PC-3 (cell line): Measurements from ENCODE around the gene ANKH. TPM values are rescaled to one million over a fixed set of nuclear protein-coding genes. Genes with fewer than 3 reads are reported as not detected.

Source experiments
- ATAC-seq: fragments of 200-7000 bp; cut with Tn5 transposase; 2 replicates; pipeline ENCODE4 v1.9.1; 2020; ENCODE audit warnings: mild to moderate bottlenecking, moderate library complexity
- BruUV-seq: library from RNA; stranded (reverse); fragments of 400-500 nt; replicated peaks from 2 replicates; lab custom pipeline; 2021; lab: Mats Ljungman, UMichigan
- CTCF ChIA-PET: fragments of 300-600 bp; sonication (Branson Sonifier 250); formaldehyde crosslinking; loops from one replicate; lab custom pipeline; 2022; ENCODE audit warnings: antibody characterized with exemption; lab: Charles Lee
- POLR2A ChIA-PET: fragments of 300-600 bp; sonication (Branson Sonifier 250); formaldehyde crosslinking; loops from one replicate; lab custom pipeline; 2022; ENCODE audit warnings: antibody characterized with exemption; ENCODE audit not compliant: unreplicated experiment; lab: Charles Lee
- DNase-seq: peaks from one replicate; pipeline ENCODE4 v3.0.0-alpha.2; 2015
- H2AFZ ChIP-seq: fragments of 300-600 bp; sonication (generic); 2 replicates; pipeline ENCODE4 v1.6.0; 2016; ENCODE audit warnings: antibody characterized with exemption, low read length
- H3F3A ChIP-seq: fragments of 300-600 bp; sonication (generic); one replicate; pipeline ENCODE4 v1.6.0; 2017; ENCODE audit warnings: antibody characterized with exemption, low read length, control low read depth, mild to moderate bottlenecking; ENCODE audit not compliant: unreplicated experiment
- H3K27ac ChIP-seq: fragments of 300-600 bp; sonication (generic); 2 replicates; pipeline ENCODE4 v1.5.1; 2016; ENCODE audit warnings: mild to moderate bottlenecking, low read length
- H3K27me3 ChIP-seq: fragments of 300-600 bp; sonication (generic); 2 replicates; pipeline ENCODE4 v1.6.1; 2016; ENCODE audit warnings: low read length, mixed read lengths
- H3K36me3 ChIP-seq: fragments of 300-600 bp; sonication (generic); 2 replicates; pipeline ENCODE4 v1.6.1; 2016; ENCODE audit warnings: low read depth, mixed run types, low read length, mixed read lengths
- H3K4me1 ChIP-seq: fragments of 300-600 bp; sonication (generic); 2 replicates; pipeline ENCODE4 v1.5.1; 2016; ENCODE audit warnings: low read length; ENCODE audit not compliant: insufficient read depth
- H3K4me2 ChIP-seq: fragments of 300-600 bp; sonication (generic); 2 replicates; pipeline ENCODE4 v1.6.0; 2016; ENCODE audit warnings: low read length
- H3K4me3 ChIP-seq: fragments of 300-600 bp; sonication (generic); 2 replicates; pipeline ENCODE4 v1.5.1; 2016; ENCODE audit warnings: mild to moderate bottlenecking, low read length, mixed read lengths
- H3K79me2 ChIP-seq: fragments of 300-600 bp; sonication (generic); 2 replicates; pipeline ENCODE4 v1.6.1; 2017; ENCODE audit warnings: low read length, mixed read lengths
- H3K9ac ChIP-seq: fragments of 300-600 bp; sonication (generic); 2 replicates; pipeline ENCODE4 v1.6.0; 2016; ENCODE audit warnings: mild to moderate bottlenecking, low read length
- H3K9me2 ChIP-seq: fragments of 300-600 bp; sonication (generic); replicated peaks from 2 replicates; pipeline ENCODE4 v1.6.1; 2016; ENCODE audit warnings: mixed run types, low read length, mixed read lengths
- H3K9me3 ChIP-seq: fragments of 300-600 bp; sonication (generic); 2 replicates; pipeline ENCODE4 v1.6.1; 2016; ENCODE audit warnings: low read length, mixed read lengths
- H4K20me1 ChIP-seq: fragments of 300-600 bp; sonication (generic); 2 replicates; pipeline ENCODE4 v1.6.1; 2016; ENCODE audit warnings: low read length, mixed read lengths
- CTCF ChIP-seq: fragments of 300-600 bp; sonication (generic); conservative IDR thresholded peaks from 2 replicates; pipeline ENCODE4 v1.5.1; 2017; ENCODE audit warnings: antibody characterized with exemption, low read depth, mild to moderate bottlenecking, low read length
- EZH2 ChIP-seq: fragments of 300-600 bp; sonication (generic); IDR thresholded peaks from one replicate; pipeline ENCODE4 v1.6.1; 2017; ENCODE audit warnings: antibody characterized with exemption, mild to moderate bottlenecking, low read length; ENCODE audit not compliant: unreplicated experiment
- EZH2phosphoT487 ChIP-seq: fragments of 300-600 bp; sonication (generic); IDR thresholded peaks from 2 replicates; pipeline ENCODE4 v1.6.1; 2018; ENCODE audit warnings: mild to moderate bottlenecking, antibody characterized with exemption, low read length, borderline replicate concordance
- intact Hi-C: fragments of 100-400 bp; cut with micrococcal nuclease; formaldehyde crosslinking; loops from 2 replicates; pipeline ENCODE4 v1.9.0; 2023
- total RNA-seq: library from RNA; depleted of rRNA; stranded (reverse); fragments of >200 nt; gene quantifications from 2 replicates; pipeline ENCODE4 v1.2.3, GENCODE V29; 2014

ANKH gene
- total RNA-seq, 1 experiment from 2014 or later, result 11.6 TPM

GRCh38 chr5:14776602-14777001 is 95.0 kb downstream of the ANKH start:
- Histone ChIP-seq H3K9ac (peak overlapping the region; percentile 16; the same call in 1 of the 2 replicates), H4K20me1 (no peaks in the 10 kb centered on the region), H3K9me2 (no peaks in the 10 kb centered on the region), H3K27me3 (no peaks in the 10 kb centered on the region), H3K4me3 (no peak overlapping the region), H3K27ac (peak overlapping the region; percentile 68), H2AFZ (no peak overlapping the region), H3K9me3 (no peaks in the 10 kb centered on the region), H3K36me3 (no peaks in the 10 kb centered on the region), H3K4me2 (peak overlapping the region; percentile 3; the same call in 1 of the 2 replicates), H3K4me1 (peaks cover 17% of the 10 kb centered on the region), H3K79me2 (no peaks in the 10 kb centered on the region), H3F3A (no peaks in the 10 kb centered on the region)
- intact Hi-C loops, result loop anchor here (10.0 kb wide), 1 partner anchor 58 kb away; no protein-coding TSS in a partner anchor
- TF ChIP-seq EZH2, result no peak
- TF ChIP-seq EZH2phosphoT487, result no peak
- no peak for TF ChIP-seq CTCF
- ChIA-PET POLR2A (no interaction called here), CTCF (no interaction called here)
- ATAC-seq (no peak), DNase-seq (no peak)
- no TSS peak for BruUV-seq

- Histone ChIP-seq H3K9me2 (no peaks in the 10 kb centered on the region), H2AFZ (no peak overlapping the region), H3K4me2 (peak overlapping the region; percentile 24), H3K27me3 (no peaks in the 10 kb centered on the region), H3K9ac (peak overlapping the region; percentile 47; the same call in 1 of the 2 replicates), H3K79me2 (no peaks in the 10 kb centered on the region), H4K20me1 (no peaks in the 10 kb centered on the region), H3F3A (no peaks in the 10 kb centered on the region), H3K36me3 (no peaks in the 10 kb centered on the region), H3K27ac (peak overlapping the region; percentile 68), H3K4me1 (peaks cover 17% of the 10 kb centered on the region), H3K4me3 (no peak overlapping the region), H3K9me3 (no peaks in the 10 kb centered on the region)
- no peak for TF ChIP-seq CTCF
- no peak for TF ChIP-seq EZH2phosphoT487
- TF ChIP-seq EZH2, result no peak
- intact Hi-C loops, result loop anchor here (10.0 kb wide), 1 partner anchor 59 kb away; no protein-coding TSS in a partner anchor
- CTCF ChIA-PET, result no interaction called here
- DNase-seq, result peak; percentile 94
- POLR2A ChIA-PET, result no interaction called here
- BruUV-seq, result no TSS peak
- ATAC-seq, result peak; percentile 90
Measured at GRCh38 chr5:14775857-14776256, 95.7 kb downstream of the ANKH start.

- ChIA-PET POLR2A (no interaction called here), CTCF (no interaction called here)
- Histone ChIP-seq H2AFZ (no peak overlapping the region), H3K9me2 (no peaks in the 10 kb centered on the region), H3K9ac (no peak overlapping the region), H3K9me3 (no peaks in the 10 kb centered on the region), H3K4me1 (peaks cover 20% of the 10 kb centered on the region), H3K27ac (no peak overlapping the region), H3K4me3 (no peak overlapping the region), H3F3A (no peaks in the 10 kb centered on the region), H3K27me3 (no peaks in the 10 kb centered on the region), H3K4me2 (no peak overlapping the region), H3K36me3 (no peaks in the 10 kb centered on the region), H3K79me2 (no peaks in the 10 kb centered on the region), H4K20me1 (no peaks in the 10 kb centered on the region)
- intact Hi-C loops, result loop anchor here (10.0 kb wide), 1 partner anchor 61 kb away; no protein-coding TSS in a partner anchor
- TF ChIP-seq CTCF, result no peak
- no peak for TF ChIP-seq EZH2
- TF ChIP-seq EZH2phosphoT487, result no peak
- no TSS peak for BruUV-seq
- no peak for DNase-seq
- no peak for ATAC-seq
Measured at GRCh38 chr5:14773588-14773987, 98.0 kb downstream of the ANKH start.
